M059J (cell line): ENCODE data around the gene COMTD1. TPM values are rescaled to one million over a fixed set of nuclear protein-coding genes. Genes with fewer than 3 reads are reported as not detected.
A peak's percentile ranks its signal among the peaks of the same experiment; 100 is the strongest.
"Not testable (repeated sequence)": the region's sequence is repeated elsewhere in the genome, so short reads cannot be mapped to it uniquely, and the experiment has no call there.

ENCODE experiments used
- DNase-seq: peaks from one replicate; pipeline ENCODE4 v3.0.0-alpha.2; 2012; ENCODE audit warnings: low read depth
- total RNA-seq: library from RNA; depleted of rRNA; stranded (reverse); fragments of >200 nt; shearing (Covaris generic); gene quantifications from 2 replicates; pipeline ENCODE4 v1.2.3, GENCODE V29; 2014; rRNA removed

Gene COMTD1
- total RNA-seq, 1 experiment from 2014 or later, result 16.4 TPM

GRCh38 chr10:75195035-75195763, 40.6 kb downstream of the COMTD1 start:
- peak; percentile 90 for DNase-seq

- not testable (repeated sequence) for DNase-seq
These were observed 41.1 kb downstream of the COMTD1 start for GRCh38 chr10:75194625-75195024.

DNA sequence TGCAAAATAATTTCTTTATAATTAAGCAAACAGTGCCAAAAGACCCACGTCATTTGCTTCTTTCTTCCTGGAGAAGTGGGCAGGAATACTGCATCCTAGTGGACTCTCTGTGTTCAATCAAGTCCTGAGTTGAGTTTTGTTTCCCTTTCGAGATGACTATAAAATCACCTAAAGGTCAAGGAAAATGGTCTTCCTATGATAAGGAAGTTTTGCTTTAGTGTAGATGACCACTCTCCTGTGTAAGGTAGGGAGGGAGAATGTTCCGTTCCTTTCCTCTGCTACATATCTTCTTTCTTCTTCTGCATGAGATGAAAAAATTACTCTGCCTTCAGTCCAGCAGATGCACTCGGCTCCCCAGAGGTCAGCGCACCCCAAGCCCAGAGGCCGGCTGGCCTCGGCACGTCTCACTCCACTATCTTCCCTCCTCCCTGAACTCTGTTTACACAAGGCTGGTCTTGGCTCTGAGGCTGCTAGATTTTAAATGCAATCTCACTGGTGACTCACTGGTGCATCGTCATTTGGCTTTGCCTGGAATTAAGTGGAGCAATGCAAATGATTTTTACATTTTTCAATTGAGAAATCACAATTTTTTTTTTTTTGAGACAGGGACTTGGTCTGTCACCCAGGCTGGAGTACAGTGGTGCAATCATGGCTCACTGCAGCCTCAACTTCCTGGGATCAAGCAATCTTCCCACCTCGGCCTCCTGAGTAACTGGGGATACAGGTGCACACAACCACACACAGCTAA, 43.8 kb downstream of the COMTD1 start:
- peak; percentile 89 for DNase-seq

DNA sequence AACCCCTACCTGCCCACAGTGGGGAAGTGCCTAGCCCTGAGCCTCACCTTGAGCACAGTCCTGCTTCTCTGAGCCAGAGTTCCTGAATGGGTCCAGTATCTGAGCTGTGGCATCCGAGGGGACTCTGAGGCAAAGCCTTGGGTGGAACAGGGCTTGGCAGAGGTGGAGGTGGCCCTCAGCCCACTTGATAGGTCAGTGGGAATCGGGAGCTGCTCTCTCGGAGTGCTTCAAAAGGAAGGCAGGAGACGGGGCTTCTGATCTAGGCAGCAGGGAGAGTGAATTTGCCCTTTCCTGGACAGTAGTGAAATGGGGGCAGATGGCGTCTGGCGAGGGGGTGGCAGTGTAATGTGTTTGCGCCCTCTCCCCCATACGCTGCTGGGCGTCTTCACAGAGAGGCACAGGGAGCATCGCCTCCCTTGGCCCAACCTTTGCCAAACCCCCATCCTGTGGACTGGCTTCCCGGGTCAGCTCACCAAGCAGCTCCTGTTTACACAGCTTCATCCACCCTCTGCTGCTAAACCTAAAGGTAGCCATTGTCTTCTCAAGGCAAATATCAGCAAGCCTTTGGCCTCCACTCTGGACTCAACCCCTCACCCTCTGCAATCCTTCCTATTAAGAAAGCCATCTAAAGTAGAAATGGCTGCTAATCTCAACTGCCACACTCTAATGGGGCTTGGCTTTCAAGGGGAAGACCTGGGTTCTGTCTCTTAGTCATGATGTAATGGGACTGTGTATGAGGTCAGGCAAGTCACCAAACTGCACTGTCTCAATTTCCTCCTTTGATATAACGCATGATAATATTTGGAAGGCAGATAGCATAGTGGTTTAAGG, 46.3 kb downstream of the COMTD1 start:
- DNase-seq, result no peak

- DNase-seq, result not testable (repeated sequence)
These were observed 47.2 kb downstream of the COMTD1 start for GRCh38 chr10:75188522-75188921.

DNA sequence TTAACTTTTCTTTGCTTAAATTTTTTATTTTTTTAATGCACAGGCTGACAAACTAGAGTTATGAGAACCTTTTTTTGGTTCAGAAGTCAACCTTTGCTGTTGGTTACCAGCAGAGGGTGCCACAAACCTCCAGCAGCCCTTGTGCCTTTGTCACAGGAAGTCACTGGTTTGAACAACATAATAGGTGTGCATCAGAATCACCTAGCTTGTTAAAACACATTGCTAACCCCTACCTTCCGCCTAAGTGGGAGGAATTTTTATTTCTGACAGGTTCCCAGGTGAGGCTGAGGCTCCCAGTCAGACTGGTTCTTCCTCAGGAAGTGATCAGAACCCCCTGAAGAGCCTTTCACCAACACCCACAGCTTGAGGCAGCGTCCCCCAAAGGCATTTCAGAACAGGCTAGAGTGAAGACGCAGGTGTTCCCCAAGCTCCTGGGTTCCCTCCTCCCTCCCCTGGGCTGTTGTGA, 47.8 kb downstream of the COMTD1 start:
- peak; percentile 68 for DNase-seq

- DNase-seq, result no peak
These were observed 49.4 kb downstream of the COMTD1 start for GRCh38 chr10:75186310-75186709.

Other genes with a start within 250 kb of the COMTD1 start
- gene SAMD8, start 124.3 kb downstream of the COMTD1 start, total RNA-seq, result 13.0 and 24.5 TPM in 2 replicates
- gene VDAC2, start 25.2 kb downstream of the COMTD1 start, total RNA-seq, result 185 and 226 TPM in 2 replicates
- gene ZNF503, start 165.8 kb upstream of the COMTD1 start, total RNA-seq, result 9.1 and 13.8 TPM in 2 replicates
- gene LRMDA, start 195.7 kb upstream of the COMTD1 start, total RNA-seq, result 8.0 and 36.7 TPM in 2 replicates